WI38 (cell line): ENCODE measurements around the gene IGSF3.

ENCODE experiments used
- H3K4me3 ChIP-seq: 2 replicates; pipeline ENCODE4 v1.5.1; 2011; ENCODE audit warnings: low read depth, mild to moderate bottlenecking, control low read depth, low read length
- TF ChIP-seq, protein P1 (sequence below): IDR thresholded peaks from 2 replicates; pipeline ENCODE4 v1.5.1; 2012; ENCODE audit warnings: low read depth, mild to moderate bottlenecking, control low read depth, low read length

IGSF3 gene

DNA sequence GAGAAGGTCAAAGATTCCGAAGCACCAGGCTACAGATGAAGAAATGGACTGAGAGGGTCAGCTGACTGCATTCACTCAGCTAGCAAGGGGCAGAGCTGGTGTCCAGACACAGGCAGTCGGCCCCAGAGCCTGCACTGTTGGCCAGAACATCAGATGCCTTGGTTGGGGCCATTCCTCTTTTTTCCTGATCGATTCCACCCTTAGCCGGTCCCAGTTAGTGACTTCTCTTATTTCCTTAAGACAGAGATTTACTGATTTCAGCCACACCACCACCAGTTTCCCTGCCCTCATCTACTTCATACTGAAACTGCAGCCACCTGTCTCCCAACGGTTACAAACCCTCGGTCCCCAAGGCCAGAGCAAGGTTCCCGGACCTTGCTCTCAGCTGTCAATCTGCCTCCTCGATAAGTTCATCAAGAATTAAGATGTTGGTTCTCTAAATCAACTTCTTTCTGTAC, 108.2 kb downstream of the IGSF3 start:
- no peak overlapping the region for H3K4me3 ChIP-seq
- TF ChIP-seq, protein P1, sequence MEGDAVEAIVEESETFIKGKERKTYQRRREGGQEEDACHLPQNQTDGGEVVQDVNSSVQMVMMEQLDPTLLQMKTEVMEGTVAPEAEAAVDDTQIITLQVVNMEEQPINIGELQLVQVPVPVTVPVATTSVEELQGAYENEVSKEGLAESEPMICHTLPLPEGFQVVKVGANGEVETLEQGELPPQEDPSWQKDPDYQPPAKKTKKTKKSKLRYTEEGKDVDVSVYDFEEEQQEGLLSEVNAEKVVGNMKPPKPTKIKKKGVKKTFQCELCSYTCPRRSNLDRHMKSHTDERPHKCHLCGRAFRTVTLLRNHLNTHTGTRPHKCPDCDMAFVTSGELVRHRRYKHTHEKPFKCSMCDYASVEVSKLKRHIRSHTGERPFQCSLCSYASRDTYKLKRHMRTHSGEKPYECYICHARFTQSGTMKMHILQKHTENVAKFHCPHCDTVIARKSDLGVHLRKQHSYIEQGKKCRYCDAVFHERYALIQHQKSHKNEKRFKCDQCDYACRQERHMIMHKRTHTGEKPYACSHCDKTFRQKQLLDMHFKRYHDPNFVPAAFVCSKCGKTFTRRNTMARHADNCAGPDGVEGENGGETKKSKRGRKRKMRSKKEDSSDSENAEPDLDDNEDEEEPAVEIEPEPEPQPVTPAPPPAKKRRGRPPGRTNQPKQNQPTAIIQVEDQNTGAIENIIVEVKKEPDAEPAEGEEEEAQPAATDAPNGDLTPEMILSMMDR, result no peak

DNA sequence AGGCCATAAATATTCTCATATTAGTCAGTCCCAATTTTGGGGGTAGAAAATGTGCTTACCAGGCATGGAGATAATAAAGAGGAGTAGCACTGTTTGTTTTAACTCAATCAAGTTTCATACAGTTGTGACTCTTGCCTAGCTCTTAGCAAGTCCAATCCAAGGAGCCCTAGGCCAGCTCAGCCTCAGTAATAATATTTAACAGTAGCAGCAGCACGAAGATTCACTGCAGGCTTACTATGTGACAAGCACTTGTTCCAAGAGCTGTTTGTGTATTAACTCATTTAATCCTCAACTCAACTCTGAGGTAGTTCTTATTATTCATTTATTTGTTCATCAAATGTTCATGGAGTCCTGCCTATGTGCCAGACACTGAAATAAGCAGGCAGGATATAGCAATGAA, 109.0 kb downstream of the IGSF3 start:
- no peak overlapping the region for H3K4me3 ChIP-seq
- TF ChIP-seq, protein P1, result no peak

DNA sequence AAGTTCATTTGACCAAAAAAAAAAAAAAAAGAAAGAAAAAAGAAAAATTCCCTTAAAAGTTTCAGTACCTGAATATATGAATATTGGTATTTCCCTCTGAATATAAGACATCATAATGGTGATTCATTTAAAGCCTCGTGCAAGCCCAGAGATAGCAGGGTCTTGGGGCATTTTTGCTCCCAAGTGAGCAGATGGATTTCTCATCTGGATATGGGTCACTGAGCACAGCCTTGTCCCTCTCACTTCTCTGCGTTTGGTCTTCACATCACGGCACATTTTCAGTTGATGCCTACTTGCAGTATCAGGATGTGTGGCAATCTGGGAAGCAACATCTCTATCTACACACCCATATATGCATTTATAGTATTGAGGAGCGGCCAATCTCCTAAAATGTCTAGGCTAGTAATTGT, 109.4 kb downstream of the IGSF3 start:
- TF ChIP-seq, protein P1, result no peak
- no peak overlapping the region for H3K4me3 ChIP-seq

DNA sequence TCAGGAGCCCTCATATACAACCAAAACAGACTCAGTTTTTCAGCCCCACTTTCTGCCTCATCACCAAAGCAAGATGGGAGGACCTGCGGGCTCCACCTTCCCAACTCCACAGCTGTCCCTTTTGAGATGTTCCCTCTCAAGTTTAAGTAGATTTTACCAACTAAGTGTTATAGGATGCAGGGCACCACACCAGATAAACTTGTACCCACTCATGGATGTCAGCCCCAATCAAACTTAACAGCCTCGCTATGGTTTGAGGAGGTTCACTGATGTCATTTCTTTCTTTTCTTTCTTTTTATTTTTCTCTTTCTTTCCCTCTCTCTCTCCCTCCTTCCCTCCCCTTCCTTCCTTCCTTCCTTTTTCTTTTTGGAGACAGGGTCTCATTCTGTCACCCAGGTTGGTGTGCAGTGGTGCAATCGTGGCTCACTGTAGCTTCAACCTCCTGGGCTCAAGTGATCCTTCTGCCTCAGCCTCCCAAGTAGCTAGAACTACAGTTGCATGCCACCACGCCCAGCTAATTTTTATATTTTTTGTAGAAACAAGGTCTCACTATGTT, 110.1 kb downstream of the IGSF3 start:
- H3K4me3 ChIP-seq, result no peak overlapping the region
- TF ChIP-seq, protein P1, result no peak

DNA sequence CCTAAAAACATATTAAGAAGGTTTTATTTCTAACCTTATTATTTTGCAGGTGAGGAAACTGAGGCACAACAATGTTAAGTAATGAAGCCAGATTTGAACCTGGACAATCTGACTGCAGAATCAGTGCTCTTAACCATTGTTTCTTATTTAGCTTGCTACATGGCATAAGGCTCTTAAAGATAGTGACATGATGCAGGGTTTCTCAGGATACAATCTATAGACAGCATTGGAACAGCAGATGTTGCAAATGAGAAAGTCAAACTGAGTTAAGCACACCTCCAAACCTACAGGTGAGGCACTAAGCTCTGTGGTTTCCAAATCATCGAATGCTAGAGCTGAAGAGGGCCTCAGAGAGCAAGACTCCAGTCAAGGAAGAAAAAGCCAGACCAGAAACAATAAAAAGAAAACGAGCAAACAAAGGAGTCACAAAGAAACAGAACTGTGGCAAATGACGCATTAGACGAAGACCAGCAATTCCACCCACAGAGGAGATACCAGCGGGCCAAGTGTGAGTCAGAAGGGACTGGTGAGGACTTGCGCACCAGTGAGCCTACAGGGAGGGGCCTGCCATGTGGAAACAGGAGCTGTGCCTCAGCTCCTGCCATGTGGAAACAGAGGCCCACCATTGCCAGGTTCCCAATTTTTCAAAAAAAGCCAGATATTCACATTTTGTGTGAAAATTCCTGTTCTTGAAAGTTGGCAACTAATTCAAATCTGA, 111.1 kb downstream of the IGSF3 start:
- no peak overlapping the region for H3K4me3 ChIP-seq
- TF ChIP-seq, protein P1, result no peak

DNA sequence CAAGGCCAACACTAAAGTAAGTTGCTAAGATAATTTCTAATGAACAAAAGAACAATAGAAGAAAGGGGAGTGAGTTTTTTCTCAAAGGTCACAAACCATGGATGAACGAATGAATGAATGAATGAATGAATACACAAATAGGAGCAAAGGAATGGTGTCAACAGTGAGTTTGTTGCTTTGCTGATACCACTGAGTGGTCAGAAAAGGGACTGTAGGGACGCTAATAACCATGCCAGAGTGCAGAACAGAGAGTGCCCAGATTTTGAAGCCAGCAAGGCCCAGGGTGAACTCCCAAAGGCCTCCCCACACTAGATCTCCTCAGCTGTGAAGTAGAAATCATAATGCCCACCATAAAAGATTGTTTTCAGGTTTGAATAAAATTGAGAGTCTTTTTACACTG, 112.6 kb downstream of the IGSF3 start:
- TF ChIP-seq, protein P1, result no peak
- no peak overlapping the region for H3K4me3 ChIP-seq

DNA sequence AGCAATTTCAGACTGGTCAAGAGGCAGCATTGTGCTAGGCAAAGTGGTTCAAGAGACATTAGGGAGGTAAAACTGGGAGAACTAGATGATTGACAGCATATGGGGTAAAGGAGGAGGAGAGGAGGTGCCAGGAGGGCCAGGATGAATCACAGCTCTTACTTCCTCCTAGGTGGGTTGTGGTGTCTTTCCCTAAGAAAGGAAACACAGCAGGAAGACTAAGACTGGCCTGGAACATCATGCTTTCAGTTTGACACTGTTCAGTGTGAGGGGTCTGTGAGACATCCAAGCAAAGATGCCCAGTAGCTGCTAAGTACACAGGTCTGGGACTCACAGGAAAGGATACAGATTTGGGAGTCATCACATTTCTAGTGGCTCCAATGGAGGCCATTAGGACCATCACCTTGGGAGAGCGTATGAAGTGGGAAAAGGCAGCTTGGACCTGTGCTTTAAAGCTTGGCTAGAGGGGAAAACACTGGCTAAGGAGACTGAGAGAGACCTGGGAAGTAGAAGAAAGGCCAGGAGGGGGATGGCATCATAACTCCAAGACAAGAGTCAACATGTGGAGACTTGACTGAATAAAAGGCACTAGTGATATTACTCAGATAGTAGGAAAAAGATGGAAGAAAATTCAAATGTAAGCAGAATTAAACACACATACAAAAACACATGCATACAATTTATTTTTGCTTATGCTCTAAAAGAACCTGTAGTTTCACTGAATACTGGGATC, 114.0 kb downstream of the IGSF3 start:
- H3K4me3 ChIP-seq, result no peak overlapping the region
- TF ChIP-seq, protein P1, result no peak
